ENCODE measurements around the gene COMMD2.

DNA sequence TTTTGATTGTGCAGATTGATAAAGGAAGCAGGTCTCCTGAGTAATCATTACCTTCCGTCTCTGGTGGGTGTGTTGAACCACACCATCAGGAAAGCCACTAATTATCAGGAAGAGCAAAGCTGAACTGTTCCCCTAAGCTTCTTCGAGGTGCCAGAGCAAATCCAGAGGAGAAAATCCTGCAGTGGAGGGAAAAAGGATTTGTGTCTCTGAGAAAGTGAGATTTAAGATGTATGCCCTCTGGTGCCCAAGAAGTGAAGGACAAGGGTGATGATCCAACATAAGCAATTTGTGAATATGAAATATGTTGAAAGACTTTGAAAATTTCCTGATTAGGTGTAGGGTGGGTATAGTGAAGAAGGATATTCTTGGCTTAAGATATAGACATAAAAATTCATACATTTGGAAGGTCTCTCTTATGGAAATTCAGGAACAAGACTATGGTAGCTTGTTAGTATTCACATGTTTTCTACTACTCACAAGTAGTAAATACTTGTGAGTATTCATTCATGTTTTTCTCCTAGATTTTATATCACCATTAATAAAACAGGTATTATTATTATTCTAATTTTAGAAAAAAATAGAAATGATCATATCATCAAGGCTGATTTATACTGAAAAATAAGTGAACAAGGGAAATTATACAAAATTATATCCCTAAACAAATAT is 34.8 kb downstream of the COMMD2 start:
- TF ChIP-seq, protein P1, sequence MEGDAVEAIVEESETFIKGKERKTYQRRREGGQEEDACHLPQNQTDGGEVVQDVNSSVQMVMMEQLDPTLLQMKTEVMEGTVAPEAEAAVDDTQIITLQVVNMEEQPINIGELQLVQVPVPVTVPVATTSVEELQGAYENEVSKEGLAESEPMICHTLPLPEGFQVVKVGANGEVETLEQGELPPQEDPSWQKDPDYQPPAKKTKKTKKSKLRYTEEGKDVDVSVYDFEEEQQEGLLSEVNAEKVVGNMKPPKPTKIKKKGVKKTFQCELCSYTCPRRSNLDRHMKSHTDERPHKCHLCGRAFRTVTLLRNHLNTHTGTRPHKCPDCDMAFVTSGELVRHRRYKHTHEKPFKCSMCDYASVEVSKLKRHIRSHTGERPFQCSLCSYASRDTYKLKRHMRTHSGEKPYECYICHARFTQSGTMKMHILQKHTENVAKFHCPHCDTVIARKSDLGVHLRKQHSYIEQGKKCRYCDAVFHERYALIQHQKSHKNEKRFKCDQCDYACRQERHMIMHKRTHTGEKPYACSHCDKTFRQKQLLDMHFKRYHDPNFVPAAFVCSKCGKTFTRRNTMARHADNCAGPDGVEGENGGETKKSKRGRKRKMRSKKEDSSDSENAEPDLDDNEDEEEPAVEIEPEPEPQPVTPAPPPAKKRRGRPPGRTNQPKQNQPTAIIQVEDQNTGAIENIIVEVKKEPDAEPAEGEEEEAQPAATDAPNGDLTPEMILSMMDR (IDR thresholded peaks at IDR 0.05) = peak; percentile 76 to 90 (median 84)
- no peak for TF ChIP-seq POLR2A (IDR thresholded peaks at IDR 0.05)
